ENCODE results near the gene SAV1.

DNA sequence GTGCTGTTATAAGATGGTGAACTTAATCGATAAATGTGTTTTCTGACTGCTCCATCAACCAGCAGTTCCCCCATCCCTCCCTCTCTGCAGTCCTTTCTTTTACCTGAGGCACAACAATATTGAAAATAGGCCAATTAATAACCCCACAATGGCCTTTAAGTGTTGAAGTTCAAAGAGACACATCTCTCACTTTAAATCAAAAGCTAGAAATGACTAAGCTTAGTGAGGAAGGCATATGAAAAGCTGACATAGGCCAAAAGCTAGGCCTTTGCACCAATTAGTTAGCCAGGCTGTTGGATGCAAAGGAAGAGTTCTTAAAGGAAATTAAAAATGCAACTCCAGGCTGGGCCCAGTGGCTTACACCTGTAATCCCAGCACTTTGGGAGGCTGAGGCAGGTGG, 43.7 kb downstream of the SAV1 start:
- TF ChIP-seq, protein P1, sequence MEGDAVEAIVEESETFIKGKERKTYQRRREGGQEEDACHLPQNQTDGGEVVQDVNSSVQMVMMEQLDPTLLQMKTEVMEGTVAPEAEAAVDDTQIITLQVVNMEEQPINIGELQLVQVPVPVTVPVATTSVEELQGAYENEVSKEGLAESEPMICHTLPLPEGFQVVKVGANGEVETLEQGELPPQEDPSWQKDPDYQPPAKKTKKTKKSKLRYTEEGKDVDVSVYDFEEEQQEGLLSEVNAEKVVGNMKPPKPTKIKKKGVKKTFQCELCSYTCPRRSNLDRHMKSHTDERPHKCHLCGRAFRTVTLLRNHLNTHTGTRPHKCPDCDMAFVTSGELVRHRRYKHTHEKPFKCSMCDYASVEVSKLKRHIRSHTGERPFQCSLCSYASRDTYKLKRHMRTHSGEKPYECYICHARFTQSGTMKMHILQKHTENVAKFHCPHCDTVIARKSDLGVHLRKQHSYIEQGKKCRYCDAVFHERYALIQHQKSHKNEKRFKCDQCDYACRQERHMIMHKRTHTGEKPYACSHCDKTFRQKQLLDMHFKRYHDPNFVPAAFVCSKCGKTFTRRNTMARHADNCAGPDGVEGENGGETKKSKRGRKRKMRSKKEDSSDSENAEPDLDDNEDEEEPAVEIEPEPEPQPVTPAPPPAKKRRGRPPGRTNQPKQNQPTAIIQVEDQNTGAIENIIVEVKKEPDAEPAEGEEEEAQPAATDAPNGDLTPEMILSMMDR (conservative IDR thresholded peaks at IDR 0.05; ENCODE audit: low read depth in 2 of 2): no peak
- TF ChIP-seq EZH2 (IDR thresholded peaks at IDR 0.05; ENCODE audit: low read depth, unreplicated experiment) (no peak), EZH2phosphoT487 (IDR thresholded peaks at IDR 0.05; ENCODE audit: unreplicated experiment) (no peak)

Data from GM23338 (cell line).